ENCODE results near the gene SNX21.

Gene SNX21

DNA sequence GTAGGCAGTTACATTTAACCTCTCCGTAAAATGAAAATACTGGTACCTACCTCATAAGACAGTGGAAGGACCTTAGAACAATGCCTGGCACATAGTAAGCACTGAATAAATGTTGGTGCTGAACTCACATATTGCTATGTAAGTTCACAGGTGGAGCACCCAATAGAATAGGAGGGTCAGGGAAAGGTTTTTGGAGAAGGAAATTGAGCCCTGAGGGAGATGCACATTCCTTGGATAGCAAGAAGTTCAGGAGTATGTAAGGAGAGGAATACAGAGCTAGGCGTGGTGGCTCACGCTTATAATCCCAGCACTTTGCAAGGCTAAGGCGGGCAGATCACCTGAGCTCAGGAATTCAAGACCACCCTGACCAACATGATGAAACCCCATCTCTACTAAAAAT is 14.1 kb upstream of the SNX21 start:
- Histone ChIP-seq H3F3A (ENCODE audit: insufficient read depth, low read length) (peaks cover 7% of the 10 kb centered on the region; the same call in 1 of the 2 replicates), H3K9me3 (ENCODE audit: low read length) (no peaks in the 10 kb centered on the region), H3K36me3 (ENCODE audit: insufficient read depth, low read length) (peaks cover 33% of the 10 kb centered on the region), H3K4me1 (ENCODE audit: insufficient read depth, low read length, severe bottlenecking) (peaks cover 1% of the 10 kb centered on the region), H3K27ac (ENCODE audit: low read depth, low read length, poor library complexity, severe bottlenecking) (no peak overlapping the region), H3K79me2 (ENCODE audit: insufficient read depth, low read length) (no peaks in the 10 kb centered on the region), H3K4me3 (ENCODE audit: low read depth, low read length, poor library complexity, severe bottlenecking) (no peak overlapping the region), H4K20me1 (ENCODE audit: insufficient read depth, low read length) (no peaks in the 10 kb centered on the region), H3K27me3 (ENCODE audit: insufficient read depth, low read length) (no peaks in the 10 kb centered on the region), H3K9ac (ENCODE audit: low read length) (no peak overlapping the region), H2AFZ (ENCODE audit: low read length) (no peak overlapping the region), H3K4me2 (ENCODE audit: low read length) (no peak overlapping the region), H3K9me2 (ENCODE audit: low read depth, low read length) (no peaks in the 10 kb centered on the region)
- TF ChIP-seq EZH2 (IDR thresholded peaks at IDR 0.05; ENCODE audit: borderline replicate concordance, low read length), result no peak
- TF ChIP-seq, protein P1, sequence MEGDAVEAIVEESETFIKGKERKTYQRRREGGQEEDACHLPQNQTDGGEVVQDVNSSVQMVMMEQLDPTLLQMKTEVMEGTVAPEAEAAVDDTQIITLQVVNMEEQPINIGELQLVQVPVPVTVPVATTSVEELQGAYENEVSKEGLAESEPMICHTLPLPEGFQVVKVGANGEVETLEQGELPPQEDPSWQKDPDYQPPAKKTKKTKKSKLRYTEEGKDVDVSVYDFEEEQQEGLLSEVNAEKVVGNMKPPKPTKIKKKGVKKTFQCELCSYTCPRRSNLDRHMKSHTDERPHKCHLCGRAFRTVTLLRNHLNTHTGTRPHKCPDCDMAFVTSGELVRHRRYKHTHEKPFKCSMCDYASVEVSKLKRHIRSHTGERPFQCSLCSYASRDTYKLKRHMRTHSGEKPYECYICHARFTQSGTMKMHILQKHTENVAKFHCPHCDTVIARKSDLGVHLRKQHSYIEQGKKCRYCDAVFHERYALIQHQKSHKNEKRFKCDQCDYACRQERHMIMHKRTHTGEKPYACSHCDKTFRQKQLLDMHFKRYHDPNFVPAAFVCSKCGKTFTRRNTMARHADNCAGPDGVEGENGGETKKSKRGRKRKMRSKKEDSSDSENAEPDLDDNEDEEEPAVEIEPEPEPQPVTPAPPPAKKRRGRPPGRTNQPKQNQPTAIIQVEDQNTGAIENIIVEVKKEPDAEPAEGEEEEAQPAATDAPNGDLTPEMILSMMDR (IDR thresholded peaks at IDR 0.05; ENCODE audit: low read length), result no peak

DNA sequence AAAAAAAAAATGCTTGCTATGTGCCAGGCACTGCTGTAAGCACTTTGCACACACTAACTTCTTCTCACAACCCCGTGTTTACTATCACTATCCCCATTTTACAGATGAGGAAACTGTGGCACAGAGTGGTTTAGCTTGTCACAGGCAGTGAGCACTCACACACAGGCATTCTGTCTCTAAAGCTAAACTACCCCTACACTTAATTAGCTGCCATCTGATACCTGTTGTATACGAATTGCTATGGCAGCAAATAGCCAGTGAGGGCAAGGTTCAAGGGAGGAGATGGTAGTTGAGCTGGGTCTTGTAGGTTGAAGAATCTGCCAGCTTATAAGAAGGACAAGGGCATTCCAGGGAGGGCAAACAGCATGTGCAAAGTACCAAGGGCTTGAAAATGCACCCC is 11.7 kb upstream of the SNX21 start:
- H3K4me2 ChIP-seq (ENCODE audit: low read length), result no peak overlapping the region
- no peak overlapping the region for H2AFZ ChIP-seq (ENCODE audit: low read length)

DNA sequence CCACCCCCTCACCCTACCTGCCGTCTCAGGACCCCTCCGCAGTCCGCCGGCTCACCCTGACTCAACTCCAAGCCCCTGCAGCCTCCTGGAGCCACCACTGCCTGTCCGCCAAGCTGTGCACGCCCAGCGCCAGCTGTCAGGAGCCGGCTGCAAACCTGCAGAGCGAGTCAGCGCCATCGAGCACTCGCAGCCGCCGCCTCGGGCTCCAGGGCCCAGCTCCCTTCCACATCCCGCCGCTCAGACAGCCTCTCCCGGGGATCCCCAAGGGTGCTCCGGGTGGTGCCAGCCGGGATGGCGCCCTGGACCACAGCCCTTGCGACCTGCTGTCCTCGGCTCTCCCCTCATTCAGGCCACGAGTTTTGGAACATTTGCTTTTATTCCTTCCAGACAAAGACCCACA is 10.7 kb upstream of the SNX21 start:
- H3F3A ChIP-seq (ENCODE audit: insufficient read depth, low read length), result peaks cover 5% of the 10 kb centered on the region; the same call in 1 of the 2 replicates
- no peak overlapping the region for H3K4me2 ChIP-seq (ENCODE audit: low read length)
- H3K27me3 ChIP-seq (ENCODE audit: insufficient read depth, low read length), result no peaks in the 10 kb centered on the region
- no peak overlapping the region for H3K9ac ChIP-seq (ENCODE audit: low read length)
- no peaks in the 10 kb centered on the region for H3K9me3 ChIP-seq (ENCODE audit: low read length)
- H4K20me1 ChIP-seq (ENCODE audit: insufficient read depth, low read length), result no peaks in the 10 kb centered on the region
- no peak overlapping the region for H3K4me3 ChIP-seq (ENCODE audit: low read depth, low read length, poor library complexity, severe bottlenecking)
- H3K9me2 ChIP-seq (ENCODE audit: low read depth, low read length), result no peaks in the 10 kb centered on the region
- no peak overlapping the region for H3K27ac ChIP-seq (ENCODE audit: low read depth, low read length, poor library complexity, severe bottlenecking)
- TF ChIP-seq EZH2 (IDR thresholded peaks at IDR 0.05; ENCODE audit: borderline replicate concordance, low read length), result no peak
- TF ChIP-seq, protein P1 (IDR thresholded peaks at IDR 0.05; ENCODE audit: low read length), result no peak
- no peaks in the 10 kb centered on the region for H3K4me1 ChIP-seq (ENCODE audit: insufficient read depth, low read length, severe bottlenecking)
- no peak overlapping the region for H2AFZ ChIP-seq (ENCODE audit: low read length)
- no peaks in the 10 kb centered on the region for H3K79me2 ChIP-seq (ENCODE audit: insufficient read depth, low read length)
- H3K36me3 ChIP-seq (ENCODE audit: insufficient read depth, low read length), result peaks cover under 1% of the 10 kb centered on the region; the same call in 1 of the 2 replicates

More for the DNA sequence above, 11.7 kb upstream of the SNX21 start:
- Histone ChIP-seq H3K9me3 (ENCODE audit: low read length) (no peaks in the 10 kb centered on the region), H3K79me2 (ENCODE audit: insufficient read depth, low read length) (no peaks in the 10 kb centered on the region), H3K9ac (ENCODE audit: low read length) (no peak overlapping the region), H3K36me3 (ENCODE audit: insufficient read depth, low read length) (peaks cover 10% of the 10 kb centered on the region), H3F3A (ENCODE audit: insufficient read depth, low read length) (peaks cover 7% of the 10 kb centered on the region; the same call in 1 of the 2 replicates), H3K4me3 (ENCODE audit: low read depth, low read length, poor library complexity, severe bottlenecking) (no peak overlapping the region), H3K27ac (ENCODE audit: low read depth, low read length, poor library complexity, severe bottlenecking) (no peak overlapping the region), H3K9me2 (ENCODE audit: low read depth, low read length) (no peaks in the 10 kb centered on the region), H3K27me3 (ENCODE audit: insufficient read depth, low read length) (no peaks in the 10 kb centered on the region), H4K20me1 (ENCODE audit: insufficient read depth, low read length) (no peaks in the 10 kb centered on the region), H3K4me1 (ENCODE audit: insufficient read depth, low read length, severe bottlenecking) (no peaks in the 10 kb centered on the region)
- TF ChIP-seq EZH2 (IDR thresholded peaks at IDR 0.05; ENCODE audit: borderline replicate concordance, low read length), result no peak
